HG03457 (cell line): ENCODE measurements around the gene LCOR.

ENCODE experiments used
- ATAC-seq: cut with Tn5 transposase; IDR thresholded peaks from one replicate; pipeline ENCODE4 v1.9.1; 2021; ENCODE audit warnings: moderate number of reproducible peaks; ENCODE audit not compliant: unreplicated experiment

The LCOR gene

DNA sequence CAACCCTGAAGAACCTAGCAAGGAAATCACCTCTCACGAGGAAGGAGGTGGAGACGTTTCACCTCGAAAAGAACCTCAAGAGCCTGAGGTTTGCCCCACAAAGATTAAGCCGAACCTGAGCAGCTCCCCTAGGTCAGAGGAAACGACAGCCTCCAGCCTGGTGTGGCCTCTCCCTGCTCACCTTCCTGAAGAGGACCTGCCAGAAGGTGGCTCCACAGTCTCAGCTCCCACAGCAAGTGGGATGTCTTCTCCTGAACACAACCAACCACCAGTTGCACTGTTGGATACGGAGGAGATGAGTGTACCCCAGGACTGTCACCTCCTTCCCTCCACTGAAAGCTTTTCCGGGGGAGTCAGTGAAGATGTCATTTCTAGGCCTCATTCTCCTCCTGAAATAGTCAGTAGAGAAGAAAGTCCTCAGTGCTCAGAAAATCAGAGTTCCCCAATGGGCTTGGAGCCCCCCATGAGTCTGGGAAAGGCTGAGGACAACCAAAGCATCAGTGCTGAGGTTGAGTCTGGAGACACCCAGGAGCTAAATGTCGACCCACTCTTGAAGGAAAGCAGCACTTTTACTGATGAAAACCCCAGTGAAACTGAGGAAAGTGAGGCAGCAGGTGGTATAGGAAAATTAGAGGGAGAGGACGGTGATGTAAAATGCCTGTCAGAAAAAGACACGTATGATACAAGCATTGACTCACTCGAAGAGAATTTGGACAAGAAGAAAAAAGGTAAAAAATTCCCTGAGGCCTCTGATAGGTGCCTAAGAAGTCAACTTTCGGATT, 150.2 kb downstream of the LCOR start:
- ATAC-seq: no peak

DNA sequence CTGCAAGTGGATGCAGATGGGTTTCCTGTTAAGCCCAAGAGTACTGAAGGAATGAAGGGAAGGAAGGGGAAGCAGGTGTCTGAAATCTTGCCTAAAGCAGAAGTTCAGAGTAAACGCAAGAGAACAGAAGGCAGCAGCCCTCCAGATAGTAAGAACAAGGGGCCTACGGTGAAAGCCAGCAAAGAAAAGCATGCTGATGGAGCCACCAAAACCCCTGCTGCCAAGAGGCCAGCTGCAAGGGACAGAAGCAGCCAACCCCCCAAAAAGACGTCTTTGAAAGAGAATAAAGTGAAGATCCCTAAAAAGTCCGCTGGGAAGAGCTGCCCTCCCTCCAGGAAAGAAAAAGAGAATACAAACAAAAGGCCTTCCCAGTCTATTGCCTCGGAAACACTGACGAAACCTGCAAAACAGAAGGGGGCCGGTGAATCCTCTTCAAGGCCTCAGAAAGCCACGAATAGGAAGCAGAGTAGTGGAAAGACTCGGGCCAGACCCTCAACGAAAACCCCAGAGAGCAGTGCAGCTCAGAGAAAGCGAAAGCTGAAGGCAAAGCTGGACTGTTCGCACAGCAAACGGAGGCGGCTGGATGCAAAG, 152.5 kb downstream of the LCOR start:
- no peak for ATAC-seq

DNA sequence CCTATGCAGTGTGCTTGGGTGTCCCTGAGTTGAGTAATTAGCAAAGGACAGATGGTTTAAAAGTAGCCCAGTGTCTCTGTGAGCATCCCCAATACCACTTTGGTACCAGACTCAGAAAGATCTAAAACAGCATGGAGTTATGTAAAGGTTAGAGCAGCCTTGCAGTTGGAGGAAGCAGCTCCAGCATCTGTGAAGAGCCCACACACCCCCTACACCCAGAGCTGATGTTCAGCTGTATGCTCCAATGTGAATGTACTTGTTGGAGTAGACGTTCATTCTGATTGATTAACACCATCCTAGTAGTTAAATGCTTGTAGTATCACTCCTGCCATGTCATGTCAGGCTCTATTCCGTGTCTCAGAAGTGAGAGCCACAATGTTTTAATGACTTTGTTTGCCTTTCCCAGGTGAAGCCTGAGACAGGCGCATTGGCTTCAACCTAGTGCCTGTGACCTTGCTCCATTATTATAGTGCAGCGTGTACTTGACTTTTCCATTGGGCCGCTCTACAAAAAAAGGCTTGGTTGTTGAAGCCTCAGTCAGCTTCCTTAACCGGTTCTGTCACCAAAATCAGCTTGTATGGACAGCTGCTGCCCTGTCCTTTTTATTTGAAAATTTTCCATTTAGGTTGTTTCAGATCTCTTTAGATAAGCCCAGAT, 154.2 kb downstream of the LCOR start:
- no peak for ATAC-seq

DNA sequence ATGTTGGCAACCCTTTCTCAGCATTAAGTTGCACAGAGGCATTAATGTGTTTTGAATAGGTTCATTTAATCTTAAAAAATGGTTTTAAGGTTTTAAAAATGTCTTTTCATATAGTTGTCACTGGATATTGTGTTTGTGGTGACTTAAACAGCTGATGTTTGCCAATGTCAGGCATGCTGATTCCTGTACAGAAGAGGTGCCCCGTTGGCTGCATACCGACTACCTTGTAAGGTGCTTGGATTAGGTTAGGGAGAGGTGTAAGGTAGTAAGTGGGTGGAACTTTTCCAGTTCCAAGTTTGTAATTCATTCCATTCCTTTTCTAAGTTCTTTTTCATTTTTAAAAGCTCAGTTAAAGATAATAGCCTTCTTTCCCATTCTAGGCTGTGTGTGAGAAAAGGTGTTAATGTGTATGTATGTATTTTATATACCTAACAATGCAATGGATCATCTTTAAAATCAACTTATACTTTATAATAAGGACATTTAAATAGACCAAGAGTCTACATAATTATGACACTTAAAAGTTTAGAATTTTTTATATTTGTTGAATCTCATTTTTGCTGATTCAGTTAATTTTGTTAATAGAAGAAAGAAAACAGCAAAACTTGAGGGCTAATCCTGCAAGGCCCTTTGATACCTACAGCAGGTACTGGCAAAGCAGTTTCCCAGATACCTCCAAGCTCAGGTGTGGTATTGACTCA, 155.2 kb downstream of the LCOR start:
- ATAC-seq: no peak

DNA sequence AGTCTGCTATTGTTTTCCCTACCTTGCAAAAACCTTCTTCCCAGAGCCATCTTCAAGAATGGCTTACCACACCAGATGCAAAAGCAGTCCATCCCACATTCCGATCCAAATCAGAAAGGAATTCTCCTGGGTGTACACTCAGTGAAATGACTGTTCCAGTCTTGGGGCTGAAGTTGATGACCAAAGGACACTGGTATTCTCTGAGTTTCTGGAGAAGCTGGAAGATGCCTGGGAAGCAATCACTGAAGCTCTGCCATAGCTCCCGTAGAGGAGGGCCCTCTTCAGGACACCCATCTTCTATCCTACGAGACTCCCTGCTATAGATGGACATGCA, 155.7 kb downstream of the LCOR start:
- ATAC-seq: no peak

DNA sequence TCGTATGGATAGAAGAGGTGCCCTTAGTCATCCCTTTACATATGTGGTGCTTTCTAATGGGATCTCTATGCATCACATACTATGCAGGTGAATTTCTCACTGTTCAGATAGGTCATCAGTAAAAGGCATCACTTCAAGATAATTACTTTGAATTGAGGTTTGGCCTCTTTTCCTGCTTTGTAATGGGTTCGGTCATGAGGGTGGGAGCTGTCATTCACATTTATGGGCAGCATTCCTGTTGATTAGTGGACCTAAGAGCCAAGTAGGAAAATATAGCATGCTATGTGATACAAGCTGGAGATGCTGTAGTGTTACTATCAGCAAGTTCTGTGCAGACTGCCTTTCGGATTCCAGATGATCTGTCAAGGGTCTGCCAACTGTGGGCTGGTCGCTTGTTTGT, 156.3 kb downstream of the LCOR start:
- ATAC-seq: no peak

DNA sequence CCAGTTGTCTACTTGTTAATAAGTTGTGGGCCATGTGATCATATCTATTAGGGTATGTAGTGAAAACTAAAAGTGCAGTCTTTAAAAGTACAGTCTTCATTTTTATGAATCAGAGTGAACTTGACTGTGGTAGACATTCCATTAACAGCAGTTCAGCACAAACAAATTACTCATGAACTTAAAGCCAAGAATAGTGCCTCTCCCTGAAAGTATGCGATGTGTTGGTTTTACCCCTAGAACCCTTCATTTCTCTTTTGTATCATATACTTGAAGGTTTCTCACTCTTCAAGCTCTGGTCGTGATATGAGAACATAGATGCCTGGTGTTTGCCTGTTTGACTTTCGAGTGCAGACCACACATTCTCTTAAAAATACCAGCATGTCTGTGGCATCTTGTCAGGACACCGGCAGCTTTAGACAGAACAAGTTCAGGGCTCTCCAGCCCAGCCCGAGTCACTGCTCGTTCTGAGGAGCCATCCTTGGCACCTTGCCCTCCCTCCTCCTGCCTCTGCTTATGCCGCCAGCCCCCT, 159.3 kb downstream of the LCOR start:
- no peak for ATAC-seq

DNA sequence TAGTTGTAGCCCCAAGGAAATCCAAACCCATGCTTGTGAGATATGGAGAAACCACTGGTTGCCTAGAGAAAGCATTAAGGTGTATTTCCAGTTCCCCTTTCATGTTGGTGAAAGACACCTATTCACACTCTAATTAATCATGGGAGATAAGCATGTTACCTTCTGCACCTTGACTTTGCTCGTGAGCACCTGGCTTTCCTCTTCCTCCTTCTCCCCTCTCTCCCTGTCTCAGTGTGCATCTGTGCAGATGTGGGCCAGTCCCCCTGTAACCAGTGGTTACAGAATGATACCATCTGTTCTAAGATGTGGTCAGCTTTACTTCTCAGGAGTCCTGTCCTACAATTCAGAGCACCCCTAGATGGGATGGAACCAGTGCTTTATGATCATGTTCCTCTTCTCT, 160.6 kb downstream of the LCOR start:
- no peak for ATAC-seq

DNA sequence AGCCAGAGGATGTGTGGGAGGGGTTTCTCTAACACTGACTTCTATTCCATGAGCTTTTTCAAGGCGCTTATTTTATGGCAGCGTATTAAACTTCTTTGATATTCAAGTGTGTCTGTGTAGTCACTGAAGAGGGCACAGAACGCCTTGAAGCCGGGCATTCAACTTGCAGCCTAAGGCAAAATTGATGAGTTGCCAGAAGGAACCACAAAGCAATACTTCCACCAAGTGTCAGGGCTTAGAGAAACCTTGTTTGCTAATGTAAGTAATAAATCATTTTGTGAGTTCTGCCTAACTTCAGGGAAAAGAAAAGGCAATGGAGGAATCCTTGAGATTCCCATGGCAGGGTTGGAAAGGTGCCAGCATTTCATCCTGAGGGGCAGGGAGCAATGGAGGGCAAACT, 163.8 kb downstream of the LCOR start:
- no peak for ATAC-seq

DNA sequence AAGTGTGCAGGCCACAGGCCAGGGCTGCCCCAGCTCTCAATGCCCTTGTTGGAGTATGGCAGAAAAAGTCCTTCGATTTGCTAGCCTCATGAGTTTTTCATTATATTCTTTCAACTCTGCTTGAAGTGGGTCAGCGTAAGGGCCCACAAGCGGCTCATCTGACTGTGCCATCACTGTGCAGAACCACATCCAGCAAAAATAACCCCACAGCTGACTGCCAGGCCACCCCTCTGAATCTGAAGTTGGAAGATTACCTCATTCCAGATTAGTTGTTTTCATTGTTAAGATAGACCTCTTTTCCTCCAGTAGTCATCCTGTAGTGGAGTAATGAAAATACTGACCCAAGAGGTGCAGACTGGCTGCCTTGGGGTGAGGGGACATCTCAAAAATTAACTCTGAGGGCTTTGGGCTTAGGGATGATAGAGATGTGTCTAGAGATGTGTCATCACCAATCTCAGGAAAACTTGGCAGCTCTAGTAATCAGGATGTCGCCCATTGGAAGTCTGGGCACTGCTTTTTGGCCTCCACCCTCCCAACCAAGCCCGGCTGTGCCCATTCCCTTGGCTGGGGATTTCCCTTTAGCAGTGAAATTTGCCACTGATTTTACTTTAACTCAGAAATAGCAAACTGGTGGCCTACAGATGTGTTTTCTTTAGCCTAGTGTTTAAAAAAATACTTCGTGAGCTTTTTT, 164.3 kb downstream of the LCOR start:
- ATAC-seq: no peak

DNA sequence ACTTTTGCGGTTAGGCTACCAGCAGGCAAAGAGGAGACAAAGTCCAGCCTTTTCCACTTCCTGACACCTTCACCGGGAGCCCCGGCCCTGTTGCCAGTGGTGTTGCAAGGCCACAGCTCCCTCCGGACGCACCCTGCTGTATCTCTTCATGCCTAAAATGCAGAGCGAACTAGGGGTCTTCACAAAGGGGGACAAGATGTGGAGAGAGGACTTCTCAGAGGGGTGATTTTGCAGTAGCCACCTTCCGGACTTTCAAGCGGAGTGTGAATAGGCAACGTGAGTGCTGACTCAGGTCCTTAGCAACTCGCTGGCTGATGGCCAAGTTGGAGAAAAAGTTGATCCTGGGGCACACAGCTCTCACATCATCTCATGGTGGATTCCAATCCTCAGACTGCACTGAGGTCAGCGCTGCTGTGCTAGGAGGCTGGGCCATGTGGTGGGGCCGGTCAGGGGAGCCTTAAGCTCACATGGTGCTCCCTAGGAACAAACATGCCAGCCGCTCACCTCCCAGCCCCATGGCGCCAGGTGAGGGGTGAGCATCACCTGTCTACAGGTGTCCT, 166.3 kb downstream of the LCOR start:
- no peak for ATAC-seq

DNA sequence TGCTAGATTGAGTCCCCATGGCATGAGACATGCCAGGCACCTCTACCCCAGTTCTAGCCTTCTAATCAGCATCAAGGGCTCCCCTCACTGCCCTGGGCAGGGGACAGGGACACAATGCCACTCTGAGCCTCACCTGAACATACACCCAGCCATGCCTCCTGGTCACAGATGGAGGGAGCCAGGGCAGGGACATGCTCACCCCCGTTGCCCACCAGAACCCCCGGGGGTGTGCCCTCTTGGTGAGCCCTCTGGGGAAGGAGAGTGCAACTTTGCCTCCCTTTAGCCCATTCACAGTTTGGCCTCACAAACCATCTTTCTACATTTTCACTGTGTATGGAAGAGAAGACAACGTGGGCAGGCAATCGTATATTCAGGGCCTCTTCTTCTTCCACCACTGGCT, 167.2 kb downstream of the LCOR start:
- ATAC-seq: no peak

DNA sequence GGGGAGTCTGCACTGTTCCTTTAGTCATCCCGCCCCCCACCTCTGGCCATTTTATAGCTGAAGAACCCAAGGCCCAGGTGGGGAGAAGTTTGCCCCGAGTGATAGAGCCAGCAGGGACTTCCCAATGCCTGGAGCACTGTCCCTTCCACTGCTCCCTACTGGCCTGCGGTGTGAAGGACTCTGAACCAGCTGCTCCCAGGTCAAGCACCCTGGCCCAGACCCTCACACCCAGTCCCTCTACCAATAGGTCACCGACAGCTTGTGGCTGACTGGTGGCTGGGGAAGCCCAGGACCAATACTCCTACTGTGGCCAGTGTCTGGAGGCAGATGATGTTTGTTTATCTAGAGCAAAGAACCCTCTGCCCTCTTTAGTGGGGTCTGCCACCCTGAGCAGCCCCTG, 167.9 kb downstream of the LCOR start:
- no peak for ATAC-seq

DNA sequence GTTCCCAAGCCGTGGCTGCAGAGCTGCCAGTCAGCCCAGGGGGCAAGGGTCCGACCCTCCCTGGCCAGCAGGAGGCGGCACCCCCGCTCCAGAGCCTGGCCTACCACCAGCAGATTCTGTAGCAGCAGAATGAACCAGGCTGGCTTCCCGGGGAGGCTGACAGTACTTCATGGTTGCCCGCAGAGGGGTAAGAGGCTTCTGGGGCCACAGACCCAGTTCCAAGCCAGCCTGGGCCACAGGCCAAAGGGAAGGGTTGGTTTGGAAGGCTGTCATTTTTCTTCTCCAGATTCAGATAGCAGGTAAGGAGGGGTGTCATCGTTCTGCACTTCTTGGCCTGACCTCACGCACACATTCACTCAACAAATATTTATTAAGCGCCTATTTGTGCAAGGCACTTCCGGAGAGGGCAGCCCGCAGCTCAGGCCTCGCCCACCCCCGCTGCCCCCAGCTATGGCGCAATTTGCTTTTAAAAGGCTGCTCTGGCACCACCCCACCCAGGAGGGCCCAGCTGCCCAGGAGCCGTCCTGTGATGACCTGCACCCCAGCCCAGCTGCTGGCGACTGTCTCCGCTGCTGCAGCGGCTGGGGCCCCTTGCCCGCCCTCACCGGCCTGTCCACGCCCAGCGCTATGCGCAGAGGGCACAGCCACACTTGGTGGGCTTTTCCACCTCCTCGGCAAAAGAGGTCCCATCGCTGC, 168.5 kb downstream of the LCOR start:
- ATAC-seq: no peak

DNA sequence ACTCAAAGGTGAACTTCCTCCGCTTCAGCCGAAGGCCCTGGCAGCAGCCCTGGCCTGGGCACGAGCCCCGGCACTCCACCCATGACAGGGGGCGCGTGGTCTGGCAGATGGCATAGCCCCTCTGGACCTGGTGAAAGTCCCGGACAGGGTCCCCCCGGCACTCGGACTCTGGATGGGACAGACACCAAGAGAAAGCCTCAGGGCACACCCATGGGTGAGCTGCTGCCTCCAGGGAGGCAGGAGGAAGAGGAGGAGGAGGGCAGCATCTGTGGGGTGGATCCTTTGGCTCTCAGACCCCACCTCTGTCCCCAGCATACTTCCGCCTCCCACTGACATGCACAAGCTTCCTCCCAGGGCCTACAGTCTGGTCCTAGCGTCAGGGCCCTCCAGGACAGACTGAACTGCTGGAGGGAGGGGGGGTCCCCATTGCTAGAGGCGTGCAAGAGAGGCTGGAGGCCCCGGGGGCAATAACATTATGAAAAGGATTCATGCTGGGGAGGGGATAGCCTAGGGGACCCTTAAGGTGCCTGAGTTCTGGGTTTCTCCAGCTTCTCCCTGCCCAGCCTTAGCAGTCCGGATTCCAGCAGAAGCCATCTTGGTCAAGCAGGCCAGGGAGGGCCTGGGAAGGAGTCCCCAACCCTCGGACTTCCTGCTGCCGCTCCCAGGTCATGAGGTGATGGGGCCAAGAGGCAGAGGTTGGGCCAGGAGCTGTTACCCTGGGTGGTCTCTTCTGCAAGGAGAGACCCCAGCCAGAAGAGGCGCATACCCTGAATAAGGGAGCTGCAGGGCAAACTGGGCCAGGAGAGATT, 169.3 kb downstream of the LCOR start:
- ATAC-seq: no peak

DNA sequence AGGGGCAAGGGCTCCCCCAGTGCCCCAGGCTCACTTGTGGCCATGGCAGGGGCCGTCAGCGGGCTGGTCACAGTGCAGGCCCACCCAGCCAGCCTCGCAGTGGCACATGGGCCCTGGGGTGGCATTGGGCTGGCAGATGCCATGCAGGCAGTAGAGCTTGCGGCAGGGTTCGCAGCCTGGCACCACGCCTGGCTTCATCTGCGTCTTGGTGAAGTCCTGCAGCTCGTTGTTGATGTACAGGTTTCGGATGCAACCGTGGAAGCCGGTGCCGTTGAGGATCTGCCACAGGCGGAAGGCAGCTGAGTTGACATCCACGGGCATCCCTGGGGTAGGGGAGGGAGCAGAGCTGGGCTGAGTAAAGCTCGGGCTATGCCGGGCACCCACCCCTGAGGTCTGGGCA, 170.6 kb downstream of the LCOR start:
- ATAC-seq: no peak

DNA sequence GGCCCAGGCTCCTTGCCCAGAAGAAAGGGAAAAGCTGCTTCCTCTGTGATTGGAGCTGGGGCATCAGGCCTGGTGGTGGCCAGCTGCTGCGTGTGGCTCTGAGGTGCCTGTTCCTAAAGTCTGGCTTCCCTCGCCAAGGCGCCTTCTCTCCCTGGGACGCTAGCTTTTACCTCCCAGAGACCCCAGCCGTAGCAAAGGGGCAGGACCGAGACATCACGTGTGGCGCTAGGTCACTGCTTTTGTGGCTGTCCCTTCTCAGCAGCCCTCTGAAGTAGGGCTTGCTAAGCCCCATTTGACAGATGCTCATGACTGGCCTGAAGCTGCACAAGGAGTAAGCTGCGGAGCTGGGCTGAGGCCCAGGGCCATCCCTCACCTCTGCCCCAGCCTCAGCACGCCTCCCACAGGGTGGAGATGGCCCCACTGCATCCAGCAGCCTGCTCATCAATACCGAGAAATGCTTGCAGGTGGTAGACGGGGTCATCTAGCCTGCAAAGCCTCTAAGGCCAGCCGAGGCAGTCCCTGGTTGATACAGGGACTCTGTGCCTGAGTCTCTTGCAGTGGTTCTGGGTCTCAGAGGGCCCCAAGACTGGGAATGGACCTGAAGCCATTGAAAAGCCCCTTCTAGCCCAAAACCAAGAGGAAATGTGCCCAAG, 171.2 kb downstream of the LCOR start:
- no peak for ATAC-seq

DNA sequence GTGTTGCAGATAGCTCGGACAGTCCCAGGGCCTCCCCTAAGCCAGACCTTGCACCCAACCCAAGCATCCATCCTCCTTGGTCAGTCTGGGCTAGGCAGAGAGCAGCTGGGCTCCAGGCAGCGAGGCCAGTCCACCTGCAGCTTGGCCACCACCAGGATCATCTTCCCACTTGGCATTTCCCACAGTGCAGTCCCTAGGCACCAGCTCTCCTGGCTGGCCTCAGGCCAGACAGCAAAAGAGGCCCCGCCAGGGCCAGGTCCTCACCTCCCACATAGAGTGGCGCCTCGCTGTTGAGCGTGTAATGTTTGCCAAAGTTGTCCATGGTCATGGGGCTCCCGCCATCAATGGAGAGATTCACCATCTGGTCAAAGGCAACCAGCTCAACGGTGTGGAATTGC, 171.7 kb downstream of the LCOR start:
- ATAC-seq: no peak

DNA sequence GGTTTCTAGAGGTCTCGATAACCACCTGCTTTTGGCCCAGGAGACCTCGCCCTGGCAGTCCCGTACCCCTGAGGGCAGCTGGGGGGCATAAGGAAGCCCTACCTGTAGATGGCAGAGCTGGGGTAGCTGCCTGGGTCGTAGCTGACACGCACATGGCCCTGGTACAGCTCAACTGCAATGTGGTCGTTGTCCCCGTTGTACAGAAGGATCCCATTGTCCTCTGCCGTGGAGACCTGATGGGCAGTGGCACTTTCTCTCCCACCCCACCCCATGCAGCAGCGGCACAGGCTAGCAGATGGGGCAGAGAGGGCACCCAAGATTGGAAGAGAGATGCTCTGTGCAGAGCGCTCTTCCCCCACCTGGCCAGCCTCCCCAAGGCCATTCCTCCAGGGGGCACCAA, 172.5 kb downstream of the LCOR start:
- ATAC-seq: no peak
